H1 (cell line): ENCODE measurements around the gene SCNN1G. TPM values are rescaled to one million over a fixed set of nuclear protein-coding genes. Genes with fewer than 3 reads are reported as not detected.
A peak's percentile ranks its signal among the peaks of the same experiment; 100 is the strongest.

Experiments
- CTCF ChIA-PET: fragments of 300-600 bp; sonication (Branson Sonifier 250); formaldehyde crosslinking; loops from one replicate; lab custom pipeline; 2021; ENCODE audit not compliant: partially characterized antibody; lab: Charles Lee
- POLR2A ChIA-PET: fragments of 300-600 bp; sonication (Branson Sonifier 250); formaldehyde crosslinking; loops from one replicate; lab custom pipeline; 2021; ENCODE audit warnings: inconsistent platforms; ENCODE audit not compliant: partially characterized antibody; lab: Charles Lee
- DNase-seq, 2 experiments: peaks; one replicate each; pipeline versions ENCODE4 v3.0.0 to v3.0.0-alpha.2; 2010 to 2022; ENCODE audit warnings: low spot score in 2 of 2, low read depth in 1 of 2, mixed read lengths in 1 of 2
- FAIRE-seq: peaks from 2 replicates; lab custom pipeline; 2011; peaks lifted over from hg19 to GRCh38; lab: Jason Lieb, UNC
- H2AFZ ChIP-seq: 2 replicates; pipeline ENCODE4 v1.8.1; 2012; ENCODE audit warnings: low read length, inconsistent platforms
- H2AK5ac ChIP-seq: 2 replicates; pipeline ENCODE4 v1.6.1; 2013; ENCODE audit warnings: low read depth, low read length
- H2BK120ac ChIP-seq: replicated peaks from 2 replicates; pipeline ENCODE3; 2013; ENCODE audit warnings: low read depth, low read length, inconsistent platforms
- H2BK12ac ChIP-seq: 2 replicates; pipeline ENCODE4 v1.6.1; 2013; ENCODE audit warnings: low read depth, low read length
- H2BK15ac ChIP-seq: 2 replicates; pipeline ENCODE4 v1.6.1; 2013; ENCODE audit warnings: low read length
- H2BK20ac ChIP-seq: 2 replicates; pipeline ENCODE4 v1.6.1; 2013; ENCODE audit warnings: low read length
- H2BK5ac ChIP-seq: 2 replicates; pipeline ENCODE4 v1.6.1; 2013; ENCODE audit warnings: low read depth, low read length
- H3K14ac ChIP-seq: 2 replicates; pipeline ENCODE4 v1.6.1; 2013; ENCODE audit warnings: inconsistent platforms; ENCODE audit not compliant: insufficient read length
- H3K18ac ChIP-seq: 2 replicates; pipeline ENCODE4 v1.6.1; 2013; ENCODE audit warnings: low read length; ENCODE audit errors: extremely low read depth
- H3K23ac ChIP-seq: 2 replicates; pipeline ENCODE4 v1.6.1; 2013; ENCODE audit warnings: inconsistent platforms; ENCODE audit not compliant: insufficient read length
- H3K23me2 ChIP-seq: 2 replicates; pipeline ENCODE4 v1.6.1; 2013; ENCODE audit warnings: low read depth, low read length
- H3K27ac ChIP-seq: 2 replicates; pipeline ENCODE4 v1.6.1; 2011; ENCODE audit warnings: low read depth, low read length, inconsistent platforms
- H3K27me3 ChIP-seq, 4 experiments: replicated peaks in 1 of 4; 1 replicate in 1 of 4; 2 replicates in 3 of 4; pipeline versions ENCODE4 v1.6.1 to v1.8.1; 2011 to 2013; ENCODE audit warnings: low read length in 3 of 4, mild to moderate bottlenecking in 3 of 4, inconsistent platforms in 2 of 4, mixed read lengths in 2 of 4, moderate library complexity in 1 of 4; ENCODE audit not compliant: control insufficient read depth in 3 of 4, insufficient read depth in 3 of 4; ENCODE audit errors: extremely low read depth in 1 of 4
- H3K36me3 ChIP-seq, 4 experiments: 2 replicates each; pipeline versions ENCODE4 v1.6.1 to v1.8.1; 2011 to 2013; ENCODE audit warnings: mild to moderate bottlenecking in 4 of 4, low read length in 3 of 4, moderate library complexity in 2 of 4, control low read depth in 1 of 4, inconsistent platforms in 1 of 4; ENCODE audit not compliant: insufficient read depth in 4 of 4, control insufficient read depth in 2 of 4
- H3K4ac ChIP-seq: replicated peaks from 2 replicates; pipeline ENCODE3; 2013; ENCODE audit warnings: low read length, low read depth, mixed read lengths, inconsistent platforms; ENCODE audit not compliant: insufficient read length
- H3K4me1 ChIP-seq, 4 experiments: replicated peaks in 1 of 4; 1 replicate in 1 of 4; 2 replicates in 3 of 4; pipeline versions ENCODE4 v1.6.1 to v1.8.1; 2011 to 2013; ENCODE audit warnings: low read length in 3 of 4, inconsistent platforms in 2 of 4, mixed read lengths in 1 of 4; ENCODE audit not compliant: insufficient read depth in 4 of 4, control insufficient read depth in 3 of 4
- H3K4me2 ChIP-seq, 2 experiments: 2 replicates each; pipeline versions ENCODE4 v1.6.1 to v1.8.1; 2011 to 2013; ENCODE audit warnings: low read depth in 2 of 2, low read length in 2 of 2, control low read depth in 1 of 2, inconsistent platforms in 1 of 2, mild to moderate bottlenecking in 1 of 2; ENCODE audit not compliant: insufficient read depth in 1 of 2
- H3K4me3 ChIP-seq, 4 experiments: fragments of 200-600, 300-600 bp in 1 of 4; sonication (generic), shearing (Covaris generic), sonication (Bioruptor Twin) in 1 of 4; 2 replicates each; pipeline versions ENCODE4 v1.5.1 to v1.8.1; 2011 to 2016; ENCODE audit warnings: low read length in 4 of 4, low read depth in 3 of 4, control low read depth in 2 of 4, inconsistent platforms in 2 of 4, mild to moderate bottlenecking in 2 of 4, mixed read lengths in 1 of 4, moderate library complexity in 1 of 4; ENCODE audit not compliant: insufficient read depth in 2 of 4; ENCODE audit errors: extremely low read depth in 1 of 4
- H3K56ac ChIP-seq: replicated peaks from 2 replicates; pipeline ENCODE3; 2013; ENCODE audit warnings: low read depth, mild to moderate bottlenecking, mixed read lengths, low read length, inconsistent platforms; ENCODE audit not compliant: insufficient read length
- H3K79me1 ChIP-seq: 2 replicates; pipeline ENCODE4 v1.6.1; 2013; ENCODE audit warnings: low read depth, low read length, control low read depth
- H3K79me2 ChIP-seq, 2 experiments: 2 replicates each; pipeline versions ENCODE4 v1.6.1 to v1.8.1; 2012 to 2013; ENCODE audit warnings: low read length in 2 of 2, mild to moderate bottlenecking in 2 of 2, inconsistent platforms in 1 of 2; ENCODE audit not compliant: insufficient read depth in 2 of 2, control insufficient read depth in 1 of 2
- H3K9ac ChIP-seq, 4 experiments: replicated peaks in 1 of 4; 1 replicate in 1 of 4; 2 replicates in 3 of 4; pipeline versions ENCODE4 v1.6.1 to v1.8.1; 2011 to 2013; ENCODE audit warnings: low read depth in 3 of 4, low read length in 3 of 4, control low read depth in 2 of 4, mild to moderate bottlenecking in 2 of 4, moderate library complexity in 2 of 4, inconsistent platforms in 1 of 4; ENCODE audit errors: extremely low read depth in 1 of 4
- H3K9me3 ChIP-seq, 2 experiments: 2 replicates each; pipeline versions ENCODE4 v1.6.1 to v1.8.1; 2012 to 2013; ENCODE audit warnings: mild to moderate bottlenecking in 2 of 2, moderate library complexity in 2 of 2, control low read depth in 1 of 2, inconsistent platforms in 1 of 2, low read depth in 1 of 2, low read length in 1 of 2, mixed read lengths in 1 of 2; ENCODE audit not compliant: insufficient read depth in 2 of 2
- H4K20me1 ChIP-seq, 2 experiments: replicated peaks in 1 of 2; 2 replicates each; pipeline versions ENCODE3 to v1.8.1; 2011 to 2013; ENCODE audit warnings: inconsistent platforms in 2 of 2, low read length in 2 of 2, mild to moderate bottlenecking in 1 of 2; ENCODE audit not compliant: insufficient read depth in 2 of 2, control insufficient read depth in 1 of 2
- H4K5ac ChIP-seq: 2 replicates; pipeline ENCODE4 v1.6.1; 2013; ENCODE audit warnings: low read length, low read depth, mixed read lengths, inconsistent platforms; ENCODE audit not compliant: insufficient read length
- H4K8ac ChIP-seq: 2 replicates; pipeline ENCODE4 v1.8.0; 2013; ENCODE audit warnings: mild to moderate bottlenecking, moderate library complexity, low read length, inconsistent platforms; ENCODE audit not compliant: insufficient read depth; ENCODE audit errors: extremely low read depth
- H4K91ac ChIP-seq: replicated peaks from 2 replicates; pipeline ENCODE3; 2013; ENCODE audit warnings: low read length, mixed read lengths, inconsistent platforms; ENCODE audit not compliant: insufficient read length
- CBX5 ChIP-seq: fragments of 300-800, 300-1000 bp; sonication (generic); IDR thresholded peaks from 2 replicates; pipeline ENCODE4 v1.7.1; 2016; ENCODE audit warnings: antibody characterized with exemption, low read length, low read depth
- CBX8 ChIP-seq: fragments of 300-800, 300-1000 bp; sonication (generic); IDR thresholded peaks from 2 replicates; pipeline ENCODE4 v1.7.1; 2016; ENCODE audit warnings: low read depth, low read length, borderline replicate concordance
- PHF8 ChIP-seq: fragments of 200-600 bp; sonication (generic); conservative IDR thresholded peaks from 2 replicates; pipeline ENCODE4 v1.7.1; 2012; ENCODE audit warnings: low read depth, mild to moderate bottlenecking, inconsistent platforms, low read length, moderate library complexity
- RBBP5 ChIP-seq: IDR thresholded peaks from 2 replicates; pipeline ENCODE4 v1.7.1; 2012; ENCODE audit warnings: low read depth, mild to moderate bottlenecking, inconsistent platforms, low read length, moderate library complexity, borderline replicate concordance
- SIN3A ChIP-seq, 2 experiments: IDR thresholded peaks in 1 of 2; conservative IDR thresholded peaks in 1 of 2; 2 replicates each; pipeline ENCODE4 v1.6.1; 2011 to 2012; ENCODE audit warnings: low read length in 2 of 2, improper control_type of control experiment in 1 of 2, low read depth in 1 of 2, mild to moderate bottlenecking in 1 of 2
- SP1 ChIP-seq: IDR thresholded peaks from 2 replicates; pipeline ENCODE4 v1.6.1; 2011; ENCODE audit warnings: low read depth, low read length
- TEAD4 ChIP-seq: IDR thresholded peaks from 2 replicates; pipeline ENCODE4 v1.6.1; 2012; ENCODE audit warnings: low read depth, low read length, inconsistent platforms, mixed read lengths
- YY1 ChIP-seq: IDR thresholded peaks from 2 replicates; pipeline ENCODE4 v1.6.1; 2011; ENCODE audit warnings: low read depth, mild to moderate bottlenecking, low read length
- WGBS, 2 experiments: shearing (Covaris generic) in 1 of 2; methylation state at CpG; one replicate each; pipeline versions ENCODE4 v1.1.6 to v1.1.7; 2013 to 2015; ENCODE audit warnings: low lambda C conversion rate in 2 of 2, mixed read lengths in 2 of 2, inconsistent platforms in 1 of 2, low coverage in 1 of 2, missing lambda C conversion rate in 1 of 2; ENCODE audit not compliant: insufficient replicate concordance in 2 of 2, insufficient coverage in 1 of 2, insufficient read length in 1 of 2; ENCODE audit errors: extremely low coverage in 1 of 2, missing lambda C conversion rate in 1 of 2; 5-methylcytosine and 5-hydroxymethylcytosine counted together
- polyA plus RNA-seq, 7 experiments: library from polyadenylated mRNA; depleted of rRNA in 3 of 7; stranded (reverse) in 5 of 7; unstranded in 2 of 7; fragments of >200 nt in 5 of 7; fragments of 200-250 nt in 2 of 7; gene quantifications; 1 replicate in 5 of 7; 2 replicates in 1 of 7; 4 replicates in 1 of 7; pipeline versions ENCODE4 v1.2.1 to v1.2.3, GENCODE V29; 2011 to 2013; ENCODE audit warnings: missing spikeins in 2 of 7, mixed read lengths in 2 of 7
- total RNA-seq: library from RNA; stranded (reverse); fragmentation: NEBNext Ultra II Directional; extraction: Animal tissue kit (Norgen Biotek cat#: 25700); gene quantifications from 2 replicates; pipeline ENCODE4 v1.2.1, GENCODE V29; 2021

Gene SCNN1G
- total and polyA plus RNA-seq, 2 of the 8 experiments (the other 6 are each of a cell fraction or from before 2014, with no cell fraction given) = 0.73 to 1.1 TPM

DNA sequence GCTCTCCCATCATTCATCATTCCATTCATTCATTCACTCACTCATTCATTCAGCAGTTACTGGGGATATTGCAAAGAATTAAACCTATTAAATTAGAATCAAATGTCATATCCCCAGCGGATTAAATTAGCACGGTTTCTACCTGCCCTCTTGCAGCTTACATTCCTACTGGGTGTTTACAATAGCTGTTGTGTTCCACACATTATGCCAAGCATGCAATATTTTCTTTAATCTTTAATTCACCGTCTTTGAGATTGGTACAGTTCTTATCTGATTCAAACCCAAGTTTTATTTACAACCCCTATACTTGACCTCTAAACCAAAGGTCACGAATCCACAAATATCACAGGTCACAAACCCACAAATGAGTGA lies 32.6 kb upstream of the SCNN1G start:
- Histone ChIP-seq H3K56ac (no peak overlapping the region), H3K18ac (no peak overlapping the region), H3K36me3 (no peaks in the 10 kb centered on the region), H3K4me2 (peak overlapping the region; percentile 86 to 90), H2BK15ac (no peak overlapping the region), H4K8ac (no peak overlapping the region), H3K9me3 (no peaks in the 10 kb centered on the region), H3K27me3 (peaks cover 0 to 3% (median 1%) of the 10 kb centered on the region in 4 experiments; a peak in 1 of 7 replicates), H4K20me1 (peaks cover 0 to 7% of the 10 kb centered on the region in 2 experiments), H2BK20ac (no peak overlapping the region), H2BK120ac (no peak overlapping the region), H2AK5ac (no peak overlapping the region), H3K4me1 (peaks cover 2 to 12% (median 8%) of the 10 kb centered on the region in 4 experiments; a peak in 6 of 7 replicates), H3K79me2 (peaks cover 6 to 30% of the 10 kb centered on the region in 2 experiments; a peak in 2 of 4 replicates), H2BK12ac (no peak overlapping the region), H3K4ac (no peak overlapping the region), H3K14ac (no peak overlapping the region), H3K23ac (no peak overlapping the region), H2BK5ac (no peak overlapping the region), H3K4me3 (peak overlapping the region; percentile 63 to 82 (median 75)), H3K79me1 (peaks cover 5% of the 10 kb centered on the region), H3K23me2 (peaks cover 6% of the 10 kb centered on the region), H3K27ac (no peak overlapping the region), H2AFZ (peak overlapping the region; percentile 92; the same call in 1 of the 2 replicates), H3K9ac (no peak overlapping the region), H4K5ac (no peak overlapping the region), H4K91ac (no peak overlapping the region)
- FAIRE-seq (no peak), DNase-seq (no peak)
- ChIA-PET POLR2A (interaction anchor here (0.8 to 1.6 kb wide), 2 partner anchors 9 to 17 kb away, joined by 4 to 5 read pairs; no protein-coding TSS in a partner anchor), CTCF (no interaction called here)
- TF ChIP-seq PHF8 = no peak
- TF ChIP-seq CBX8 = no peak
- no peak for TF ChIP-seq YY1
- no peak for TF ChIP-seq SIN3A (conservative IDR thresholded peaks at IDR 0.05 in 1 of 2, IDR thresholded peaks at IDR 0.05 in 1 of 2; ENCODE audit: low read depth in 1 of 2, low read length in 2 of 2)
- no peak for TF ChIP-seq RBBP5
- TF ChIP-seq TEAD4 = no peak
- no peak for TF ChIP-seq SP1
- no peak for TF ChIP-seq CBX5
- WGBS, 2 experiments = 66% methylated on average over 4 of the region's 4 CpGs; no CpG with 5 or more reads in 1 of the 2 experiments
